ENCODE results near the gene CES4A.
"Not testable (repeated sequence)": the region's sequence is repeated elsewhere in the genome, so short reads cannot be mapped to it uniquely, and the experiment has no call there.

The CES4A gene

DNA sequence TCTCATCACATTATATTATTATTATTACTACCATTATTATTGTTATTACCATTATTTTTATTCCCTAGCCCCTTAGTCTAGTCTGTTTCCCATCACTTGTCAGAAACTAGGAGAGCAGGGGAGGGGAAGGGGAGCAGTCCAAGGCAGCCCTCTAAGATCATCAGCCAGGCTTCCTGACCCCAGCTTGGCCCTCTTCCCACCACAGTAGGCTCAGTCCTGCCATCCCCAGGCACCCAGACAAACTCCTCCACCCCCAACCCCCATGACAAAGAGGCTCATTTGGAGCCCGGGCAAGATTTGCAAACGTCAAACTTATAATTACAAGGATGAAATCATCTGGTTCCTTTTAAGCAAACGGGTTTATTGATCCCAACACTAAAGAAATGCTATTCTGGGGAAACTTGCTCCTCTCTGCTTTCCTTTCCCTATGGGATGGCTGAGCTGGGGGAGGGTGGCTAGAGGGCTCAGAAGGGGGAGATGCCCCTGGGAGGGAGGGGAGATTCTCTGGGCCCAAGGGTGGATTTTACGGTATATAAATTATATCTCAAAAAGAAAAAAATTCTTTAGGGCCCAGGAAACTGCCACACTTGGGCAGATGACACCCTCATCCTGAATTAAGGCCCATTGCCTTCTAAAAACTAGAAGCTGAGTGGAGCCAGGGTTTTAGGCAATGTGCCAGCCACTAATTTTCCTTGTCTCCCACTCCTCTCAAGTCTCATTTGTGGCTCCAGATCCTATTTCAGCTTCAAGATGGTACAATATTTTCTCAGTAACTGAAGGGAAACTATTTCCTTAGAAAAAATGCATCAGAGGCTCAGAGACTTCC, 36.2 kb downstream of the CES4A start:
- DNase-seq = no peak

- no peak for DNase-seq
These were observed 36.8 kb downstream of the CES4A start for GRCh38 chr16:67025210-67025550.

- no peak for DNase-seq
These were observed 38.2 kb downstream of the CES4A start for GRCh38 chr16:67026570-67026969.

- no peak for DNase-seq
These were observed 38.7 kb downstream of the CES4A start for GRCh38 chr16:67027046-67027445.

GRCh38 chr16:67028167-67028695, 39.8 kb downstream of the CES4A start:
- no peak for DNase-seq

- peak; percentile 92 to 95 for DNase-seq
These were observed 40.4 kb downstream of the CES4A start, which contains the start of gene CBFB for GRCh38 chr16:67028696-67029253. Gene CBFB (plus strand): TSS chr16:67029149. CDS start chr16:67029408, 259 bp downstream.

DNA sequence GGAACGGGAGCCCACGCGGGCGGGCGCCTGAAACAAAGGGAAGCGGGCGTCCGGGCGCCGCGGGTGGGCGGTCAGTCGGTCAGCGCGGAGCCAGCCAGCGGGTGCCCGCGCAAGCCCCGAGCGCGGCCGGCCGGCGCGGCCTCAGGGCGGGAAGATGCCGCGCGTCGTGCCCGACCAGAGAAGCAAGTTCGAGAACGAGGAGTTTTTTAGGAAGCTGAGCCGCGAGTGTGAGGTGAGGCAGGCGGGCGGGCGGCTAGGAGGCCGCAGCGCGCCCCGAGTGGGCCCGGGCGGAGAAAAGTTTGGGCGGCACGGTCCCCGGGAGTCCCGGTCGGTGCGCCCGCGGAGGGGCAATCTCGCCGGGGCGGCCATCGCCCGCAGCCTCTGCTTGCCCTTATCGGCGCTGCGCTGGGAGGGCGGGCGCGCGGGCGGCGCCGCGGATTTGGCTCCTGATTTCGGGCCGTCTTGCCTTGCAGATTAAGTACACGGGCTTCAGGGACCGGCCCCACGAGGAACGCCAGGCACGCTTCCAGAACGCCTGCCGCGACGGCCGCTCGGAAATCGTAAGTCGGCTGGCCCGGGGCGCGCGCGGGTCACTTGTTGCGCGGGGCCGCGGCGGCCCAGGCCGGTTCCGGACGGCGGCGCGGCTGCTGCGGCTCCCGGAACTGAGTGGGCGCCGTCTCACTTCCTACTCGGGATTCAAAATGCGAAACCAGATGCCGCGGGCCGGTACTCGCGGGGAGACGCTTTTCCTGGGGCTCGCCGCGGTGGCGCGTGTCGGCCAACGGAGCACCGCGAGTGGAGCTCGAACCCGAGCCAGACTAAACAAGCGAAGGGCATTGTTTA, 41.1 kb downstream of the CES4A start:
- DNase-seq = peak; percentile 59 to 64

- DNase-seq = no peak
These were observed 42.0 kb downstream of the CES4A start for GRCh38 chr16:67030221-67030962.

- no peak for DNase-seq
These were observed 46.1 kb downstream of the CES4A start for GRCh38 chr16:67034487-67034886.

DNA sequence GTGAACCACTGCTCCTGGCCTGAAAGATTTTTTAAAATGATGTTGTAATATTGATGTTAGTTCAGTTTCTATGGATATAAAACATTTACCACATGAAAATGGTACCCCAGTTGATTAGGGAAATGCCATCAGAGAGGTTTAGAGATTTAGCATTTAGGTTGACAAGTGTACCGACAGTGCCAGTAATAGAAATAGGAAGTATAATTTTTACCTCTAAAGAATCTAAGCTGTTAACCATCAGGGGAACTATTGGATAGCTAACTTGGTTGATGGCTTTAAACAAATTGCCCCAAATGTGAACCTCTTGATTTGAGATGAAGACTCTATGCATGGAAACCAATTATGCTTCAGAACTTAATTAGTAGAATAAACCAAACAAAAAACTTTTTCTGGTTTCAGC, 47.0 kb downstream of the CES4A start:
- DNase-seq = no peak

DNA sequence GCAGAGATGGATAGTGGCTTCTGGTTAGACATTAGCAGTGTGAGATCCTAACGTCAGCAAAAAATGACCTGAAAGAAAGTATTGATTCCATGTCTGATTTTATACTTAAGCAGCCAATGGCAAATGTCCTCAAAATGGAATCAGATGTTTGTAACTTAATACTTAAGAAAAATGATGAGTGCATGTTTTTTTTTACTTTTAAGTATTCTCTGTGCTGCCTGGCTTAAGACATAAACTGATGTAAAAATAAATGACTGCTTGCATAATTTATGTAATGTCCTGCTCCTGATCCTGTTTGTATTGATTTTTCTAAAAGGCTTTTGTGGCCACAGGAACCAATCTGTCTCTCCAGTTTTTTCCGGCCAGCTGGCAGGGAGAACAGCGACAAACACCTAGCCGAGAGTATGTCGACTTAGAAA, 47.9 kb downstream of the CES4A start:
- no peak for DNase-seq

DNA sequence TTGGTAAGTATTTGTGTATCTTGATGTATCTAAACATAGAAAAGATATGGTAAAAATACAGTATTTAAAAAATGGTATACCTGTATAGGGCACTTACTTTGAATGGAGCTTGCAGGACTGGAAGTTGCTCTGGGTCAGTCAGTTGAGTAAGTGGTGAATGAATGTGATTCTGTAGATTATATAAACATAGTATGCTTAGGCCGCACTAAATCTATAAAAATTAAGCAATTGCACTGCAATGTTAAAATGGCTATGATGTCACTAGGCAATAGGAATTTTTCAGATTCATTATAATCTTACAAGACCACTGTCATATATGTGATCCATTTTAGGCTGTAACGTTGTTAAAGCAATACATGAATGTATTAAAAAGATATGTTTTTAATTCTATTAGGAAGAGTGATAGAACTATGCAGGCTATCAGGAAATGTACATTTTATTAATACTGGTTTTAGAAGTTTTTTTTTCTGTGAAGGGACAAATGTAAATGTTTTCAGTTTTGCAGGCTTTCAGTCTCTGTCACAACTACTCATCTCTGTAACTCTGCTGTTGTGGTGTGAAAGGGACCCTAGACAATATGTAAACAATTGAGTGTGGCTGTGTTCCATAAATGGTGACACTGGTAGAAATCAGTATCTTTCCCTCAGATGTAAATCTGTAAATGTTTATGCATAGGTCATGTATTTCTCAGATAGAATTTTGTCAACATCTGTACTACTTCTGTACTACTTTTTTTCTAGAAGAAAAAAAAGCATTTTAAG, 51.1 kb downstream of the CES4A start:
- DNase-seq = no peak

GRCh38 chr16:67040166-67040565, 51.8 kb downstream of the CES4A start:
- no peak for DNase-seq

GRCh38 chr16:67040906-67041305, 52.5 kb downstream of the CES4A start:
- DNase-seq = no peak

- not testable (repeated sequence) for DNase-seq
These were observed 53.1 kb downstream of the CES4A start for GRCh38 chr16:67041520-67041919.

DNA sequence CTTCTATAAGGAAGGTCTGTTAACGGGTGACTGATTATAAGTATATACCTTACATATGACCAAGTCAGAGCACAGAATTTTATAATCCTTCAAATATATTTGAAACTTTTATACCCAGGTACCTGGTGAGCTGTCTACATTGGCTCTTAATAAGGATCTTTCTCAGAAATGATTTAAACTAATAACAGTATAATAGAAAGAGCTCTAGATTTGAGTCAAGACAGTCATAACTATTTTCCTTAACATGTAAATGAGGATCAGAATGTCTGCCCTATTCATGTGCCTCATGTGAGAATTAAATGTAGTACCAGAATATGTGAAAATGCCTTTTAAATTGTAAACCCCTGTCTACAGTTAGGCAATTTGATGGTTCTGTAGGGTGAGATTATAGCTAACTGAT, 55.0 kb downstream of the CES4A start:
- no peak for DNase-seq

DNA sequence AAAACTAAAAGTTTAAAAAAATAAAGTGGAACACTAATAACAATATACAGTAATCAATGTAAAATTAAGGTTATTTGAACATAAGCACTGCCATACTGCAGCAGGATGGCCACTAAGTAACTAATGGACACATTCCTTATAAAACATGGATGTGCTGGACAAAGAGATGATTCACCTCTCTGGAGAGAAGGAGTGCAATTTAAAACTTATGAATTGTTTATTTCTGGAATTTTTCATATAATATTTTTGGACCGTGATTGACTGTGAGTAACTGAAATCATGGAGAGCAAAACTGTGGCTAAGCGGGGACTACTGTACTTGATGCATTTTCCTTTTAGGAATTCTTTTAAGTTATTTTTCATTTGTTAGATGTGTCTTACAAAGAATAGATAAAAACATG, 62.4 kb downstream of the CES4A start:
- DNase-seq = no peak

DNA sequence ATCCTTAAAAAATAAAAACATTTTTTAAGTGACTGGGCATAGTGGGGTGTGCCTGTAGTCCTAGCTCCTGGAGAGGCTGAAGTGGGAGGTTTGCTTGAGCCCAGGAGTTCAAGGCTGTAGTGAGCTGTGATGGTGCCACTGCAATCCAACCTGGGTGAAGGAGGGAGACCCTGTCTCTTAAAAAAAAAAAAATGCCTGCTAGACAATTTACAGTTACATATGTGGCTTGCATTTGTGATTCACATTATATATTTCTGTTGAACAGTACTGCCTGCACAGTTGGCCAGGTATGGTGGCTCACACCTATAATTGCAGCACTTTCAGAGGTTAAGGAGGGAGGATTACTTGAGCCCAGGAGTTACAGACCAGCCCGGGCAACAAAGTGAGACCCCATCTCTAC, 64.0 kb downstream of the CES4A start:
- no peak for DNase-seq

DNA sequence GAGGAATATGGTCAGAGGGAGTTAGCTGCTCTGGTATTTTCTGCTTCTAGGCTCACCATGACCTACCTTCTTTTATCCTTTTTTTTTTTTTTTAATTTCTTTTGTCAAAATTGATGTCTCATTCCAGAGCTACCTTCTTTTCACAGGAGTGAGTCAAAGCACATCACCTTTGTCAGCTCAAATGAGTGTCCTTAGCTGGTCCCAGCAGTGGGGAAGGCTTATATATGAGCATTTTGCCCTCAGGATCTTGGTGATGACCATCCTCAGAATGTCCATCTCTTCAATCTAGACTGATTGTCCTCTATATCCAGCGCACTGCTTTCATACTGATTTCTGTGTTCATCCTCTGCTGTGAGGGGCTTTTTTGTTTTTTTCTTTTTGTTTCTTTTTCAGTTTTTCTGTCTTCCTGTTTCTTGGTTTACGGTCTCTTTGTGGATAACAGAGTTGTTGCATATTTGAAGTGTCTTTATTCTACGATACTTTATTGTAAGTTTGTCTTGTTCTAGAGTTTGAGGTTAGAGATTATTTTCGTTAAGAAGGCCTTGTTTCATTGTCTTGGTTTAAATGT, 65.5 kb downstream of the CES4A start:
- DNase-seq = no peak

DNA sequence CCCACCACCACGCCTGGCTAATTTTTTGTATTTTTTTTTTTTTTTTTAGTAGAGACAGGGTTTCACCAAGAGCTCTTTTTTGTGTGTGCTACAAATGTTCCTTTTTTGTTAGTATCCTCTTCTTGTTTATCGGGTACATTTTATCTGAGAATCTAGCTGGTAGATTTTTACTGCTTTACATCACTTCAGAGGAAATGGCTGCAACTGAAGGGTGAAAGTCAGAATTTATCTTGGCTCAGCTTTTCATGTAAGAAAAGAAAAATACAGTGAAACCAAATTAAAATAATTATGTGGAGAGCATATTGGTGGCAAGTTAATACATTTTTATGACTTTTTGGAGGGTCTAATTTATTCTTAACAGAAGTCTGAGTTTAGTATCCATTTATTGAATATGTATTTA, 66.5 kb downstream of the CES4A start:
- DNase-seq = no peak

DNA sequence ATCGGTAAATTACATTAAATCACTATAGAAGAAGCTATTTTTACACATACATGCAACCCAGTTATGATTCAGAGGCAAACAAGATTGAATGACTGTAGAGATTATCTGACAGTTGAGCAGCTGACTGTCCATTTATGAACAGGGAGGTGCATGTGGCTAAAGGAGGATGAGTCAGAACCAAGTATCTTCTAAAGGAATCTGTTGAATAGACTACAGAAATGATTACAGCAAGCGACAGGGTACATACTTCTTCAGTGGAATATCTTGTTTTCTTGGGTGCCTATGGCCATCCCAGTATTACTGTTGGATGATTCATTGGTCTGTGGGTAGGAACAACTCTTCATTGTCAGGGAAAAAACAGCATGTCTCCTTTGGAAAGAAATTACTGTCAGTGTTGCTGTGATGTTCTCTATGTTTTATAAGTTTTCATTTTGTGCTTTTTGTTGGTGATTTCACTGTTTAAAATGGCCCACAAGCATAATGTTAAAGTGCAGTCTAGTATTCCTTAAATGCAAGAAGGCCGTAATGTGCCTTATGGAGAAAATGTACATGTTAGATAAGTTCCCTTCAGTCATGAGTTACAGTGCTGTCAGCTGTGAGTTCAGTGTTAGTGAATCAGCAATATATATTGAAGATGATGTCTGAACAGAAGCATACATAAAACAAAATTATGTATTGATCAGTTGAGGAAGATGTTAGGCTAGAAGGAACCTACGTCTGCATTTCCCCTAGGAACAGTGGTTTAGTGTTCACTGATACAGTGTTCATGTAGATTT, 67.5 kb downstream of the CES4A start:
- DNase-seq = no peak
